ENCODE data around the gene HEATR9.

HEATR9 gene

DNA sequence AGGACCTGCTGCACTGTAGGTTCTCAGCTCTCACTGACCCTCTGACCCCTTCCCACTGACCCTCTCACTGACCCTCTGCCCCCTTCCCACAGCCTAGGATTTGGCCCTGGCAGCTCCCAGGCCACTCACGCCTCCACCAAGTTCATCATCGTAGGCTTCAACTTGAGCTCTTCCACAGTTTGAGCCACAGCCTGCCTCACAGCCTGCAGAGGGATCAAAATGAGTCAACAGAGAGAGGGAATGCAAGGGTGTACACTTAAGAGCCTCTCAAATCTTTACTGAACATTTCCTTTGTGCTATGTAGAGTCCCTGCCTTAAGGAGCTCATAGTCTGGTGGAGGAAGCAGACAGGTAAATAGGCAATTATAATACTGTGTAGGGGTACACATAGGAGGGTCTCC, 12.1 kb downstream of the HEATR9 start:
- DNase-seq, result no peak

DNA sequence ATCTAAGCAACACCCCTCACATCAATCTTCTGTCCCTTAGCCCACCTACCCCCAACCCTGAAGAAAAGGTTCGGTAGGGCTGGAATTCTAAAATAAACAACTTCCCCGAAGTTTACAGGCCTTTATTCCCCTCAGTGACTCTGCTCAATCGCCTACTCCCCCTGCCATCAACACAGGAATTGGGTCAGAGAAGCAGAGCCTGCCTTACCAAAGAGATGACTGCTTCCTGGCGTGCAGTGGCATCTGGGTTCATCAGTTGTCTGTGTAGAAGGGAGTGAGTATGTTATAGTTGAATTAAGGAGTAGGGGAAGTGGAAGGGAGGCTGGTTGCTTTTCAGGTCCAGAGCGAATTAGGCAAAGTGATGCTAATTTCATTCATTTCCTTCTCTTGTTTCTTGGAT, 12.7 kb downstream of the HEATR9 start:
- DNase-seq, result no peak

DNA sequence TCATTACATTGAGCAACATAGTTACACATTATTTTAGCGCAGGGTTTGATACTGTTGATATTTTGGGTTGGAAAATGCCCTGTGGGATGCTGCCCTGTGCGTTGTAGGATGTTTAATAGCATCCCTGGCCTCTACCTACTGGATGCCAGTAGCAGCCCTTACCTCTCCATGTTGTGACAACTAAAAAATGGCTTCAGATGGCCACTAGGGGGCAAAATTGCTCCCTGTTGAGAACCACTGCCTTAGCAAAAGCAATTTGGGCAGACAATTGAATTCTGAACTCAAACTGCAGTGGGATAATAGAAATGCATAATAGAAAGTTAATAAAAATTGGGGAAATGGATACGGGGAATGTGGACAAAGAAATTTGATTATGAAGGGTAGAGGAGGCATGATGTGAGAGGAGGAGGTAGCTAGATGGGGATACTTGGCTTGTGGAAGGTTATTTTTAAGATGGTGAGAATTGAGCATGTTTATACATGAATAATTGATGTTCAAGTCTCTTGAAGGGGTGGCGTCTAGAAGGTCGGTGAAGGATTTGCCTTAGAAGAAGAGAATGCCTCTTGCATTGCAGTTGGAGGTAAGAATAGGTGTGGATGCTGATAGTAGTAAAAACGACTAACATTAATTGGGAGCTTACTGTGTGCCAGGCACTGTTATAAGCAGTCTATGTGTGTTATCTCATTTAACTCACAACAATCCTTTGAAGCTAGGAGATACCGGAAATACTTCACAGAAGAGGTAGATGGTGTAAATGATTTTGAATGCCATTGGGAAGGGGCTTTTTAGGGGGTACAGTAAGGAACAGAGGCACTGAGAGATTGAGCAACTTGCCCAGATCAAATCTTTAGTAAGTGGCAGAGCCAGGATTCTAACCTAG, 19.0 kb downstream of the HEATR9 start:
- DNase-seq, result peak; percentile 21

DNA sequence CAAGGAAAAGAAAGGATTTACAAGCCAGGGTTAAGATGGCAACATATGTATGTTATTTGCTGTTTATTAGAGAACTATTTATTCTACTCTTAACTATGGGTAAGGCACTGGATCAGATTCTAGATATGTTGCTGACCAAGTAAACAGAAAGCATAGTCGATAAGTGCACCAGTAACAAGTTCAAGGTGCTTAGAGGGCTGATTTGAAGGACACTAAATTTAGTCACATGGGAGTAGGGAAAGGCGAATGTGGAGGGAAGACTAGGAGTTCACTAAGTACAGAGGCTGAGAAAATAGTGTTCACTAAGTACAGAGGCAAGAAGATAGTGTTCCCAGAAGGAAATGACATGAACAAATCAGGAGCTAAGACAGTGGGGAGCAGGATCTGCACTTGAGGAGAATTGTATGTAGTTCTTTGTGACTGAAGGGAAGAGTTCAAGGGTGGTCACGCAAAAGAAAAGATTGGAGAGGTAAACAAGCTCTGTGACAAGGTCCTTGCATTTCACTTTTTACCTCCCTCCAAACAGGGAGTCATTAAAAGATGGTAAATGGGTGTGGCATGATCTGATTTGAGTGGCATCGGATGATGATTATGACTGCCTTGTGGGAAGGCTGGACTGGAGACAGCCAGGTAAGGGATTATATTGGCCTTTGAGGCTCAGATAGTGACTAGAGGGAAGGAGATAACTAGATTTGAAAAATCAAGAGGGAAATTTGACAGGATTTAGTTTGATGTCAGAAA, 20.9 kb downstream of the HEATR9 start:
- no peak for DNase-seq

DNA sequence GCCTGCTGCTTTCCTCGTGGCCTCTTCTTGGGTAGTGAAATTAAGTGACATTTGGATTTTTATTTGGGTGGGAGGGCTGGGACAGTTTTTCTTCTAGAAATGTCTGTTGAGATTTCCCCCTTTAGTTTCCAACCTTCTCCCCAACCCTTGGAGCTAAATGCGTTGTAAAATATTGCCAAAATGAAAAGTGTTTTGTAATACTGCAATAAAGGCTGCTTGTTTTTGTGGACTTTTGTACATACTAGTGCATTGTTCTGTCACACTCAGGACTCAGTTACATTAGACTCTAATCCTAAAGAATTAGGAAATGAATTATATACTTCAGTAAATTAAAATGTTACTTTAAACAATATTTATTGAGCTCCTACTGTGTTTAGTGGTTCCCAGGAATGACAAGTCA, 21.7 kb downstream of the HEATR9 start:
- no peak for DNase-seq

DNA sequence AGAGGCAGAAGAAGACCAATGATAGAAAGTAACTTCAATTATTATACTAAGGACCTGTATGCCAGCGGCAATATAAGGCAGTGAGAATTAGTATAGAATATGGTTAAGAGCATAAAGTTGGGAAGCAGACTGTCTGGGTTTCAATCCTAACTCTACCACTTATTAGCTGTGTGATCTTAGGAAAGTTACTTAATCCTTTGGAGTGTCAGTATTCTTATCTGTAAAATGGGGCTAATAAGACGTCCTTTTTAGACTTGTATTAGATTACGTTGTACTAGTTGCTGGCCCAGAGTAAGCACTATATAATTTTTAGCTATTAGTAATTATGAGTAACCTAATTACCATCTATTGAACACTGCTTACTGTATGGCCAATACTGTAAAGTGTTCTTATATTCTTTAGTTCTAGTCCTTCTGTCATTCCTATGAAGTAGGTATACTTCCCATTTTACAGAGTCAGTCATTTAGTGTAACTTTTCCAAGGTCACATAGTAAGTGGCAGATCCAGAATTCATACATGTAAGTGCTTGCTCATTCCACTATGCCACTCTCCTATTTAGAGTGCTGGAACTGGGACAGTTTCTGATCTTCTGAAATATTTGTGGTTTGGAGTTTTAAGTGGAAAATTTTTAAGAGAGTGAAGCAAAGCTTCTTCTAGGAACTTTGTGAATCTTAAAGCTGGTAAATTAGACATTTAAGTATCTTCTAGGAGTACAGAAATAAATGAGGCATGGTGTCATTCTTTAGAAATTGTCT, 22.5 kb downstream of the HEATR9 start:
- no peak for DNase-seq

DNA sequence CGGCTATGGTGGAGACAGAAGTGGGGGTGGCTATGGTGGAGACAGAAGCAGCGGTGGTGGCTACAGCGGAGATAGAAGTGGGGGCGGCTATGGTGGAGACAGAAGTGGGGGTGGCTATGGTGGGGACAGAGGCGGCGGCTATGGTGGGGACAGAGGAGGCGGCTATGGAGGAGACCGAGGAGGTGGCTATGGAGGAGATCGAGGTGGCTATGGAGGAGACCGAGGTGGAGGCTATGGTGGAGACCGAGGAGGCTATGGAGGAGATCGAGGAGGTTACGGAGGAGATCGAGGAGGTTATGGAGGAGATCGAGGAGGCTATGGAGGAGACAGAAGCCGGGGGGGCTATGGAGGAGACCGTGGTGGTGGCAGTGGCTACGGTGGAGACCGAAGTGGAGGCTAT, 24.1 kb downstream of the HEATR9 start:
- no peak for DNase-seq

DNA sequence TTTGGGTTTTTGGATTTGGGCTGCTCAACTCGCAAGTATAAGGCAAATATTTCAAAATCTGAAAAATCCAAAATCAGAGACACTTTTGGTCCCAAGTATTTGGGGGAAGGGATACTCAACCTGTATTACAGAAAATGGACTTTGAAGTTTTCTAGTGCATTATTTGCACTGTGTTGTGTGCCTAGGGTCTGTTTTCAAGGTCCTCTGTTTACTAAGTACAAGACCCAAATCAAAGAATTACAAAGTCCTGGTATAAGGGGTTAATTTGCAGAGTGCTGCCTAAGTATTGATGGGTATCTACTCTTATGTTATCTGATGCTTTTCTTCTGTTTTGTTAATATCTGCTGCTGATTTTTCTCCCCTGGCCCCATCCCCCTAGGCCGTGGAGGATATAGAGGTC, 25.0 kb downstream of the HEATR9 start:
- DNase-seq, result no peak

DNA sequence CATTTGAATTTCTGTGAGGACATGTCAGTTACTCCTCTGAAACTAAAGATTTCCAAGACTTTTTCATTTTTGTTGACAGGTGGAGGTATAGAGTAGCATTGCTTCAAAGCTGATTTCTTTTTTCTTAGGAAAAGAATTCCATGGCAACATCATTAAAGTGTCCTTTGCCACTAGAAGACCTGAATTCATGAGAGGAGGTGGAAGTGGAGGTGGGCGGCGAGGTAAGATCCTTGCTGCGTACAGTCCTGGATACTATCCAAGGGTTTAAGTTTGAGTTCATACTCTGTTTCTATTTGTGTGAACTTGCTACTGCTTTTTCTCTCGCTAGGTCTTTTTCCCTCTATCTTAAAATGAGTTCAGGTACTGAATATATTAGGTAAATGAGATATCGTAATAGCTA, 26.5 kb downstream of the HEATR9 start:
- no peak for DNase-seq

DNA sequence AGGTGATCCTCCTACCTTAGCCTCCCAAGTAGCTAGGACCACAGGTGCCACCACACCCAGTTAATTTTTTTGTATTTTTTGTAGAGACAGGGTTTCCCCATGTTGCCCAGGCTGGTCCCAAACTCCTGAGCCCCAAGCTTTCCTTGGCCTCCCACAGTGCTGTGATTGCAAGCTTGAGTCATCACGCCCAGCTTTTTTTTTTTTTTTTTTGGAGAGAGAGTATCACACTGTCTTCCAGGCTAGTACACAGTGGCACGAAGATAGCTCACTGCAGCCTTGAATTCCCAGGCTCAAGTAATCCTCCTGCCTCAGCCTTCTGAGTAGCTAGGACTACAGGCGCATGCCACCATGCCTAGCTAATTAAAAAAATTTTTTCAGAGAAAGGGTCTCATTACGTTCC, 27.2 kb downstream of the HEATR9 start:
- DNase-seq, result no peak

DNA sequence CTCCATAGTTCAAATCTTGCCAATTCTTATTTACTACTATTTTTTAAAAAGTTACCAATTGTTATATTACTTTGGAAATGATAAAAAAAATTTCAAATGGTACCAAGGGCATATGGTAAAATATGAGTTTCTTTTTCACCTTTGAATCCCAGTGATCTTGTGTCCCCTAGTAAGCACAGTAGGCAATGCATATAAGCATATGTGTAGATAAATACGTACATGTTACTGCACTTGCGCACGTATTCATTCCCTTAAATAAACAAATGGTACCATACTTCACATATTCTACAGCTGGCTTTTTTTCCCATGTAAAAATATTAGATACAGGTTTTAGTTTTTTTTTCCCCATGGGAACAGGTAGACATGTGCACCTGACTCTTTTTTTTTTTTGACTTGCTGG, 27.6 kb downstream of the HEATR9 start:
- DNase-seq, result no peak

DNA sequence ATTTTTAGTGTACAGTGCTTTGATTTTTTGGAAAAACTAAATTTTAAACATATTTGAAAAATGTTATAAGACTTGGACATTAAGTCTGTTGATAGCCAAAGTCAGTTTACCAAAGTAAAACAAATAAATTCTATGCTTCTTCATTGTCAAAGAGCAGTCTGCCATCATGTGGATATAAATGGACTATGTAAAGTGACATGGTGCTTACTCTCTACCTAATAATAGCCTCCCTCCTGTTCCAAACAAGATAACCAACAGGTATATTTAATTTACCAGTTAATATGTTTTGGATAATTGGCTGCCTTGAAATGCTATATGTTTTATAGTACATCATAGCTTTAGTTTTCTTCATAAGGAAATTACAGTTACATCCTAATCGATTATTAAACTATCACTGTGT, 43.5 kb downstream of the HEATR9 start:
- DNase-seq, result no peak

DNA sequence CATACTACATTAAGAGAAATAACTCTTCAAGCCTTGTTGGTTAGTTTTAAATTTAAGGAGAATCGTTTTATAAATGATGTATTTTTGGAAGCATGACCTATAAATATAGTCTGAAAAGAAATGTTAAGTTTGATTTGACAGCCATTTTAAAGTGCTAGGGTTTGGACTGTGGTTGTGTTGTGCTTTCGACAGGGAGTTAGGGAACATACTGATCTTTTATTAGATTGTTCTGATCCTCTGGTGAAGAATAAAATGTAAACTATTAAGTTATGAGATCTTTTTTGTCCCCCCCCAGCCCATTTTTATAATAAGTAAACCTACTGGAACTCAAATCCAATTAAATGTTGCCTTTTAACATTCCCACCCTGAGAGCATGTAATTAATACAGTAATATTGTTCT, 47.4 kb downstream of the HEATR9 start:
- no peak for DNase-seq

DNA sequence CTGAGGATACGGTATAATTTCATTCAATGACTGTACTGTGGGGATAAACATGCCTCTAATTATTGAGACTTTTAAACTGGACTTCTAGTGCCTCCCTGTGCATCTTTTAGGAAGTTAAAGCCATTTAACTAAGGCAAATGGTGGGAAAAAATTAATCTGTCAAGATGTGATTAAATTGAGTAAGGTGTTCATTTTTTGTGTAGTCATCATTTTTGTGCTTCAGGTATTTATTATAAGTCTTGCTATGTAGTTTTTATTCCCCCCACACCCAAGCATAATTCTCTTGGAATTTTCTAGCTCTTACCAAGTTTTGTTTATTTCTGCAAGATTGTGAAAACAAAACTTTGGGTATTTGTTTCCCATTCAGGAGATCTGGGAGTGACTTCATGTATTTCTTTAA, 49.2 kb downstream of the HEATR9 start:
- no peak for DNase-seq

DNA sequence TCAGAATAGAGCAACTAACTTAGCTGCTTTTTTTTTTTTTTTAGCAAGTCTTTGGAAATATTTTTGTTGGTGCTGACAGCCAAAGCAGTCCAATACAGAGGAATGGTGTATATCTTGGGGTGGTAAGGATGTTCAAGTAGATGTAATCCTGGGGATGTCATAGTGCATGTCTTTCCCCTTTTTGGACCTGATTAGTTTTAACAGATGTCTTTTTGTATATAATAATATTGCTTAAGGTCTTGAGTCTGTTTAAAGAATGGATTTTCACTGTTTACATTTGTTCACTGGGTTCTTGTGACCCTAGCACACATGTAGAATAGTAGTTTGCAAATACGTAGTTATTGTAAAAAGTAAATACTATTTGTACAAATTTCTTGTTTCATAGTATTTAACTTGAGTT, 51.5 kb downstream of the HEATR9 start:
- no peak for DNase-seq

DNA sequence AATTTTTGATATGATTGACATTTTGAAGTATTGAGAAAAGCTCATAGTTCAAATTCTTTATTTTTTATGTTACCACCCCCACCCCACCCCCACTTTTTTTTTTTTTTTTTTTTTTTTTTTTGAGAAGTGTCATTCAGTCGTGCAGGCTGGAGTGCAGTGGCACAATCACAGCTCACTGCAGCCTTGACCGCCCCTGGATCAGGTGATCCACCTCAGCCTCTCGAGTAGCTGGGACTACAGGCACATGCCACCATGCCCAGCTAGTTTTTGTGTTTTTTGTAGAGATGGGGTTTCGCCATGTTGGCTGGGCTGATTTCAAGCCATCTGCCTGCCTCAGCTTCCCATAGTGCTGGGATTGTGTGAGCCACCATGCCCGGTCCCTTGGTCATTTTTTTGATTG, 52.0 kb downstream of the HEATR9 start:
- DNase-seq, result no peak

DNA sequence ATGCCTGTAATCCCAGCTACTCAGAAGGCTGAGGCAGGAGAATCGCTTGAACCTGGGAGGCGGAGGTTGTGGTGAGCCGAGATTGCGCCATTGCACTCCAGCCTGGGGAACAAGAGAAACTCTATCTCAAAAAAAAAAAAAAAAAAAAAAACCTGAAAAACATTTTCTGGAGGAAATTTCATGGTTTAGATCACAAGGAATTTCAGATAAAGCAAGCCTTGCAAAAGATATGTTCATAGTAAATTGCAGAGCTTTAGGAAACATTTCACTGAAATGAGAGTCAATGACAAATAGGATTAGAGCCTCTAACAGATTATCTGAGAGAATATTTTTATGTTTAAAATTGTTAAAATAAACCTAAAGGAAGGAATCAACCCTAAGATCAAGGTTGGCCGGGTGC, 56.2 kb downstream of the HEATR9 start:
- DNase-seq, result no peak

DNA sequence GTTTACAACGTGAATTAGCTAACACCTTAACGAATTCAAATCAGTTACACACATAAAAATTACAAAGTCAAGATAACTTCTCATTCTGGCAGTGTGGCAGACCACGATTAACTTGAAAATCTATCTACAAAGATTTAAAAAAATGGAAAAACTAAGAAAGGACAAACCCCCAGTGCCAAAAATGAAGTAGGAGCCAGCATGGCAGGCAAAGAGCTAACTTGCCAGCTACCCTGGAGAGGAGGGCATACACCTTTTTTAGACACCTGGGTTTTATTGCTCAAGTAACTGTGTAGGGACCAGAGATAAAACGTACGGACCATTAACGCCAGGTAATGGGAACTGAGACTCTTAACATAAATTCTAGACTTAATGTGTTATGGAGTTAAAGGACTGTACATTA, 56.9 kb downstream of the HEATR9 start:
- no peak for DNase-seq

DNA sequence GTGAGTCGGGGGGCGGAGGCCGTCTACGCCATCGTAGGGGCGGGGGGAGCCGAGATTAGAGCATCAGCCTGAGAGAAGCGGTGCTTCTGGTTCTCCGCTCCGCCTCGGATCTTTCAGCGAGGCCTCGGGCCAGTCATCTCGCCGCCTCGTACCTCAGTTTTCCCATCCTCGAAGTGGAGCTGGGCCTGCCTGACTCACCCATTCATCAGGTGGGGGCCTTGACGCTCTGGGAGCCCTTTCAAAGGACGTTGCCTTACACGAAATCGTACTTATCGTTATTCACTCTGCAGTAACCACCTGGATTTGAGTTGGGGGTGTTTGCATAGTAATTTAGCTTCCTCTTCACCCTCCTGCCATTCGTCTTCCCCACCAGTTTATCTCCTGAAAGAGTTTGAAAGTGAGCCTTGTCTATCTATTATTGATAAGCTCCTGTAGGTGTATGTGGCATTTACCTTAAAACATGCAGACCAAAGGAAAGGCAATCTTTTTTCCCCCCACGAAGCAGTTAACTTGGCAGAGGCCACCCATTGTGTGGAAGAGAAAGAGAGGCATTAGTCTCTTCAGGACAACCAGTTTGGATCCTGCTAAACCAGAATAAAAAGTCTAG, 58.7 kb downstream of the HEATR9 start:
- no peak for DNase-seq

DNA sequence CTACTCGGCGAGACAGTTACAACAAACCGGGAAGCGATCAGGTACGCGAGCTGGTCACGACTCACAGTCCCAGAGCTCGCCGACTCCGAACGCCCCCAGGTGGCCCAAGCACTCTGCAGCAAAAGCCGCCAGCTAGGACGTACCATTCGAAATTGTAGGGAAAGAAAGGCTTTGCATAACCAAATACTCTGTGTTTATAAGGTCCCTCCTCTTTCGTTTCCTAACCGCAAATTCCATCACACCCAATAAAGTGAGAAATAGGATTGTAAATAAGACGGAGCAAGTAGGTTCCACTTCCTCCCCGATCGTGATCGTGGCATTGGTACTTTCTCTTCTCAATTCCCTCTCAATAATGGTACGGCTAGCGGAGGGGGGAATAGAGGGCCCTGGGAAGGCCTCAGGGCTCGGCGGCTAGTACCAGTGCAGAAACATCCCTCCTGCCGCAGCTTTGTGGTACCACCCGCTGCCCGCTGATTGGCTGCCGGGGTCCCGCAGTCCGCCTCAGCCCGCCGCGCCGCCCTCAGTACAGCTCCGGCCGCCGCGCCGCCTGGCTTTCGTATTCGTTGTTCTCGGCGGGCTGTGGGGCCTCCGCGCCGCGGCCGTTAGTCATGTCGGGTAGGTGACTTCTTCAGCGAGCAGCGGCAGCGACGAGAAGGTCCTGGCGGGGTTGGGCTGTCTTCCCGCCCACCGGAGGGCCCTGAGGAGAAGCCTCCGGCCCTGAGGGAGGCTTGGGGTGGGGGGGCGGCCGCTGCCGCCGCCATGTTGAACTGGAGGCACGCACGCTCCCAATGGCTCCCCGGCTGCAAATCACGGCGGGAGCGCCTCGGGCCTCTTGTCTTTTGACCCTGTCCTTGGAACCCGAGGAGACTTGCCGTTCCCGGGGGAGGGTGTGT, 59.5 kb downstream of the HEATR9 start, which contains the start of gene TAF15:
TAF15 (plus strand) TSS at position 523 of the 893 bp plus-strand sequence; CDS start at position 609, 86 bp downstream.
- DNase-seq, result peak; percentile 92

DNA sequence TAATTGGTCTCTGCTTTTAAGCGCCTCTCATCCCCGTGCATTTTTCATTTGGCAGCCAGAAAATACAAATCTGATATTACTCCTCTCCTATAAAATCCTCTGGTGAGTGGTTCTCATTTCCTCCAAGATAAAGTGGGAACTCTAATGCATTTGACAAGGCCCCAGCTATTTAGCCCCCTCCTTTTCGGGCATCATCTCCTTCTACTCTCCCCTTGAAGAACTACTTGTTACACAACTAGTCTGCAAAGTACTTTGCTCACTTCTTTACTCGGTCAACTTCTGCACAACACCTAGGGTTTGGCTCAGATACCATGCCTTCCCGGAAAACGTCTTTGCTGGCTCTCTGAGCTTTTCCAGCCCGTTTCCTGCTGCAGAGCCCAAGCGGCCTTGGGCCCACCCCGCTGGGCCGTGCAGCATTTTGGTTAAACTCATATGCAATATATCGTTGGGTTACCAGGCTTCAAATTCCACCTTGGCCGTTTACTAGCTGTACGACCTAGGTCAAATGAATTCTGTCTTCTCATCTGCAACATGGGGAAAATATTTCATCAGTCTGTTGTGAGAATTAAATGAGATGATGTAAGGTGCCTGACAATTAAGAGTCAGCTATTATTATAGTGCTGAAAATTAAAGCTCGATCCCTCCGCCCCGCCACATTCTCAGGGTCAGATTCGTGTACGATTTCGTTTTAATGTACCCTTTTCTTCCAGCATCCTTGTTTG, 60.3 kb downstream of the HEATR9 start:
- peak; percentile 9 for DNase-seq

Measured in activated effector memory CD4-positive, alpha-beta T cell treated with Interleukin-2 at 50 U/mL for 16 hours (primary cell).